ENCODE results near the gene MAPK8IP3.

GRCh38 chr16:1790611-1791255 is 84.7 kb downstream of the MAPK8IP3 start:
- no peak for TF ChIP-seq CTCF (IDR thresholded peaks at IDR 0.05)
- no peak for TF ChIP-seq ZFX (IDR thresholded peaks at IDR 0.05; ENCODE audit: borderline replicate concordance)

All from 22Rv1 (cell line).